ENCODE measurements around the gene CHCHD6. TPM values are rescaled to one million over a fixed set of nuclear protein-coding genes. Genes with fewer than 3 reads are reported as not detected.
A peak's percentile ranks its signal among the peaks of the same experiment; 100 is the strongest.

The CHCHD6 gene
- total and polyA plus RNA-seq, 2 of the 4 experiments (the other 2 are of a cell fraction): 18.8 to 28.9 TPM

DNA sequence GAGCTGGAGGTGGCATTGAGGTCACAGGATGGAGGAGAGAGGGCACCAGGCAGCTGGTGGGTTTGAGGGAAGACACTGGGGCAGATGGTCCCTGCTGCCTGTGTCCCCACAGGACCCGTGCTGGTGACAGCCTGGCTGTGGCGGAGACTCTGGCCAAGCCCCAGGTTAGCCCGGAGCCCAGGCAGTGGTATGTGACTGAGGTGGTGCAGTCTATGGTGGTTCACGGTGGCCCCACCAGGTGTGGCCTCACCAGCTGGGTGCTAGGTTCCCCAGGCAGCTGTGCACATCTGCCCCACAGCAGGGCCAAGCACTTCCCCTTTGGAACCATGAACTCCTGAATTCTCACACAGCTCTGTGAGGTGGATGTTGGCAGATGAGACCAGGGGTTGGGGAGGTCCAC lies 294.3 kb downstream of the CHCHD6 start:
- Histone ChIP-seq H3K4ac (ENCODE audit: low read depth, low read length) (no peak overlapping the region), H2BK20ac (ENCODE audit: low read depth, low read length) (no peak overlapping the region), H3K56ac (ENCODE audit: extremely low read depth, insufficient read depth, low read length) (no peak overlapping the region), H2AK5ac (ENCODE audit: low read depth, low read length) (no peak overlapping the region; the same call in 1 of the 2 replicates), H4K20me1 (ENCODE audit: insufficient read depth, low read length) (peaks cover 51% of the 10 kb centered on the region), H3K9ac (ENCODE audit: low read depth, low read length) (no peak overlapping the region), H3K4me2 (ENCODE audit: low read depth, low read length) (no peak overlapping the region), H3K36me3 (ENCODE audit: control insufficient read depth, insufficient read depth, low read length) (peaks cover 18% of the 10 kb centered on the region; the same call in 1 of the 2 replicates), H2BK15ac (ENCODE audit: low read depth, low read length) (no peak overlapping the region), H2BK120ac (ENCODE audit: low read depth, low read length) (no peak overlapping the region), H3K4me3 (ENCODE audit: insufficient read depth, low read depth, low read length) (no peak overlapping the region), H2BK5ac (ENCODE audit: low read depth, low read length, poor library complexity, severe bottlenecking) (no peak overlapping the region), H3K27me3 (ENCODE audit: control insufficient read depth, insufficient read depth, low read length) (no peaks in the 10 kb centered on the region), H3K9me3 (ENCODE audit: control insufficient read depth, insufficient read depth, low read length) (no peaks in the 10 kb centered on the region), H3K27ac (ENCODE audit: insufficient read depth, low read length) (no peak overlapping the region), H3K23ac (ENCODE audit: low read depth, low read length) (no peak overlapping the region), H4K5ac (ENCODE audit: low read depth, low read length) (no peak overlapping the region), H4K8ac (ENCODE audit: low read depth in 2 of 2, low read length in 2 of 2) (no peak overlapping the region), H3K4me1 (ENCODE audit: control insufficient read depth, insufficient read depth, low read length) (peaks cover 20% of the 10 kb centered on the region), H3K18ac (ENCODE audit: low read depth, low read length) (no peak overlapping the region), H3K14ac (replicated peaks; ENCODE audit: low read depth, low read length) (no peak overlapping the region), H2AK9ac (replicated peaks; ENCODE audit: low read depth, low read length, poor library complexity) (peak overlapping the region; percentile 53), H2AFZ (replicated peaks; ENCODE audit: low read length, poor library complexity) (no peak overlapping the region), H3K79me1 (ENCODE audit: low read depth in 1 of 2, low read length in 2 of 2) (peaks cover 32 to 70% of the 10 kb centered on the region in 2 experiments), H3K9me1 (ENCODE audit: insufficient read depth, low read length) (peaks cover 22% of the 10 kb centered on the region), H4K91ac (ENCODE audit: insufficient read depth, low read depth, low read length) (no peak overlapping the region)
- dilution Hi-C loops (cut with HindIII; ENCODE audit: low sequenced_read_pairs, unreplicated experiment) (no loop called here), in situ Hi-C loops (cut with MboI; ENCODE audit: low sequenced_read_pairs) (no loop called here), intact Hi-C loops (cut with micrococcal nuclease) (no loop called here)
- ATAC-seq (ENCODE audit: low read depth) (no peak), DNase-seq (no peak)
- CTCF ChIA-PET: no interaction called here
- POLR2A ChIA-PET (ENCODE audit: unreplicated experiment): no interaction called here
- no TSS peak for BruUV-seq (replicated peaks)
- TF ChIP-seq BHLHE40 (IDR thresholded peaks at IDR 0.05; ENCODE audit: low read depth, low read length): no peak
- TF ChIP-seq FOS (IDR thresholded peaks at IDR 0.05; ENCODE audit: low read depth, low read length): no peak
- TF ChIP-seq MXI1 (IDR thresholded peaks at IDR 0.05; ENCODE audit: borderline replicate concordance, low read depth, low read length): no peak
- no peak for TF ChIP-seq MAZ (IDR thresholded peaks at IDR 0.05; ENCODE audit: borderline replicate concordance, low read depth, low read length)
- no peak for TF ChIP-seq CEBPB (IDR thresholded peaks at IDR 0.05; ENCODE audit: low read depth, low read length)
- no peak for TF ChIP-seq POLR2A (IDR thresholded peaks at IDR 0.05; ENCODE audit: low read depth, low read length)
- no peak for TF ChIP-seq CTCF (conservative IDR thresholded peaks at IDR 0.05; ENCODE audit: low read depth, low read length)
- TF ChIP-seq, protein P1, sequence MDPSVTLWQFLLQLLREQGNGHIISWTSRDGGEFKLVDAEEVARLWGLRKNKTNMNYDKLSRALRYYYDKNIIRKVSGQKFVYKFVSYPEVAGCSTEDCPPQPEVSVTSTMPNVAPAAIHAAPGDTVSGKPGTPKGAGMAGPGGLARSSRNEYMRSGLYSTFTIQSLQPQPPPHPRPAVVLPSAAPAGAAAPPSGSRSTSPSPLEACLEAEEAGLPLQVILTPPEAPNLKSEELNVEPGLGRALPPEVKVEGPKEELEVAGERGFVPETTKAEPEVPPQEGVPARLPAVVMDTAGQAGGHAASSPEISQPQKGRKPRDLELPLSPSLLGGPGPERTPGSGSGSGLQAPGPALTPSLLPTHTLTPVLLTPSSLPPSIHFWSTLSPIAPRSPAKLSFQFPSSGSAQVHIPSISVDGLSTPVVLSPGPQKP (IDR thresholded peaks at IDR 0.05; ENCODE audit: borderline replicate concordance, low read depth, low read length): no peak
- TF ChIP-seq RCOR1 (IDR thresholded peaks at IDR 0.05; ENCODE audit: insufficient replicate concordance, low read length): no peak
- TF ChIP-seq RFX5 (IDR thresholded peaks at IDR 0.05; ENCODE audit: low read depth, low read length): no peak
- TF ChIP-seq CHD1 (IDR thresholded peaks at IDR 0.05; ENCODE audit: low read depth, low read length): no peak
- TF ChIP-seq, protein P2, sequence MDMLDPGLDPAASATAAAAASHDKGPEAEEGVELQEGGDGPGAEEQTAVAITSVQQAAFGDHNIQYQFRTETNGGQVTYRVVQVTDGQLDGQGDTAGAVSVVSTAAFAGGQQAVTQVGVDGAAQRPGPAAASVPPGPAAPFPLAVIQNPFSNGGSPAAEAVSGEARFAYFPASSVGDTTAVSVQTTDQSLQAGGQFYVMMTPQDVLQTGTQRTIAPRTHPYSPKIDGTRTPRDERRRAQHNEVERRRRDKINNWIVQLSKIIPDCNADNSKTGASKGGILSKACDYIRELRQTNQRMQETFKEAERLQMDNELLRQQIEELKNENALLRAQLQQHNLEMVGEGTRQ (IDR thresholded peaks at IDR 0.05; ENCODE audit: low read depth, low read length): no peak
- no peak for TF ChIP-seq RAD21 (IDR thresholded peaks at IDR 0.05; ENCODE audit: low read length)
- no peak for TF ChIP-seq NFE2L2 (IDR thresholded peaks at IDR 0.05; ENCODE audit: low read depth, low read length)
- no peak for TF ChIP-seq MAFK (IDR thresholded peaks at IDR 0.05; ENCODE audit: low read depth, low read length)
- TF ChIP-seq SMC3 (IDR thresholded peaks at IDR 0.05; ENCODE audit: low read depth, low read length): no peak
- 70% methylated on average over 2 of the region's 4 CpGs; no CpG with 5 or more reads in 1 of the 2 experiments for WGBS, 2 experiments (ENCODE audit: extremely low coverage in 2 of 2, insufficient read length in 1 of 2)

Measured in IMR-90 (cell line).